Epithelial cell of proximal tubule (primary cell): Measurements from ENCODE around the gene GRID1. TPM values are rescaled to one million over a fixed set of nuclear protein-coding genes. Genes with fewer than 3 reads are reported as not detected.

ENCODE experiments used
- DNase-seq: peaks from one replicate; pipeline ENCODE4 v3.0.0-alpha.2; 2011; ENCODE audit warnings: low read depth
- H3K4me3 ChIP-seq: 2 replicates; pipeline ENCODE4 v1.5.1; 2011; ENCODE audit warnings: low read depth, mild to moderate bottlenecking, low read length
- CTCF ChIP-seq: conservative IDR thresholded peaks from 2 replicates; pipeline ENCODE4 v1.5.1; 2012; ENCODE audit warnings: low read depth, mild to moderate bottlenecking, low read length
- total RNA-seq: library from RNA; depleted of rRNA; stranded (reverse); fragments of >200 nt; gene quantifications from 2 replicates; pipeline ENCODE4 v1.2.3, GENCODE V29; 2015

The GRID1 gene
- total RNA-seq, 1 donor from 2014 or later: 0.52 TPM

- no peak for DNase-seq
- no peak overlapping the region for H3K4me3 ChIP-seq
- no peak for TF ChIP-seq CTCF
These were observed 786.0 kb downstream of the GRID1 start for GRCh38 chr10:85580585-85580984.

GRCh38 chr10:85578860-85579259 is 787.7 kb downstream of the GRID1 start:
- no peak for DNase-seq
- TF ChIP-seq CTCF: no peak
- no peak overlapping the region for H3K4me3 ChIP-seq

GRCh38 chr10:85575441-85575840 is 791.2 kb downstream of the GRID1 start:
- H3K4me3 ChIP-seq: no peak overlapping the region
- no peak for DNase-seq
- no peak for TF ChIP-seq CTCF

- no peak for DNase-seq
- no peak for TF ChIP-seq CTCF
- H3K4me3 ChIP-seq: no peak overlapping the region
These were observed 795.7 kb downstream of the GRID1 start for GRCh38 chr10:85570871-85571270.

- no peak overlapping the region for H3K4me3 ChIP-seq
- no peak for DNase-seq
- TF ChIP-seq CTCF: no peak
These were observed 801.2 kb downstream of the GRID1 start for GRCh38 chr10:85565381-85565780.

GRCh38 chr10:85558533-85558932 is 808.1 kb downstream of the GRID1 start:
- H3K4me3 ChIP-seq: no peak overlapping the region
- no peak for TF ChIP-seq CTCF
- DNase-seq: no peak

- DNase-seq: no peak
- TF ChIP-seq CTCF: no peak
- no peak overlapping the region for H3K4me3 ChIP-seq
These were observed 808.9 kb downstream of the GRID1 start for GRCh38 chr10:85557706-85558105.
